GM21423 (cell line): Measurements from ENCODE around the gene EXTL2.
"Not testable (repeated sequence)": the region's sequence is repeated elsewhere in the genome, so short reads cannot be mapped to it uniquely, and the experiment has no call there.

Source experiments
- ATAC-seq: cut with Tn5 transposase; IDR thresholded peaks from one replicate; pipeline ENCODE4 v1.9.1; 2021; ENCODE audit warnings: mild to moderate bottlenecking, moderate library complexity; ENCODE audit not compliant: unreplicated experiment

EXTL2 gene

GRCh38 chr1:100894603-100895539 lies at the start of gene EXTL2:
EXTL2 (minus strand) TSS chr1:100894842; CDS start chr1:100888757, 6,085 bp downstream.
- ATAC-seq: peak; percentile 40

DNA sequence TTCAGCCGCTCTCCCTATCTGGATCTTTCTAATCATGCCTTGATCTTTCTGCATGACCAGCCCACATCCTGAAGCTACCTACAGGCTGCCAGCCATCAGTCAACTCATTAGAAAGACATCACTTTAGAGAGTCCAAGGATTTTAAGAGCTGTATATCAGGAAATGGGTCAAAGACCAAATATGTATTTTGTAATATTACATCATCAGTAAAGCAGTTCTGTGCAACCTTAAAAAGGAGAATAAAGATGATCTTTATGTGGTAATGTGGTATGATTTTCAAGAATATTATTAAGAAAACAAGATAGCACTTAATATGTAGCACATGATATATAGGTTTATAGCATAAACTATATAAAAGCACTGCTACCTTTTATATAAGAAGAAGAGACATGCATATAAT lies 48.9 kb upstream of the EXTL2 start:
- no peak for ATAC-seq

DNA sequence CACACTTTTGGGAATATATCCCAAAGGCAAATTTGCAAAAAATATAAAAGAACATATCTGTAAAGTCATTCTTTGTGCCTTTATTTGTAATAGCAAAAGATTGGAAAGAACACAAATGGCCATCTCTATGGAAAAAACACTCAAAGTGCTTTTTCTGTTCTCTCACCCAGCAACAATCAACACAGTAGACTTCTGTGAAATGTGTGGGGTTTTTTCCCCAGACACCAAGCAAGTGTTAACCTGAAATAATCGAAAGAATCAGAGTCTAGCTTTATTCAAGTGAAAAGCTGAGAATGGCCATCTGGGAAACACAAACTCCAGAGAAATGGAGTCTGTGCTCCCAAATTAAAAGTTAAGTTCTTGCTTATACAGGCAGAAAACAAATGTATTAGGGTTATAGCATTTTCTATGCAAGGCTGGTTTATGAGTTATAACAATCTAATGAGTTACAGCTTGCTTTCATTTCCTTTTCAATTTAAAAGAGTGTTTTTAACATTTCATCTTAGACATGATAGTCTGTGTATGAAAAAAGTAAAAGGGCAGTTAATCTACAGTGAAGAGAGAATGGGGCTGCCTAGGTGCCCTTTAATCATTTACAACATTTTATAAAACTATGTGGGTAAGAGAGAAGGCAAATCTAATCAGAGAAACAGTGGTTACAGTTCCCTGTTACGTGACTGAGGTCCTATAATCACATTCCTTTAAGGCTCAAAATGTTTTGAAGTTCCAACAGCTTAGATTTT lies 47.8 kb upstream of the EXTL2 start:
- ATAC-seq: no peak

DNA sequence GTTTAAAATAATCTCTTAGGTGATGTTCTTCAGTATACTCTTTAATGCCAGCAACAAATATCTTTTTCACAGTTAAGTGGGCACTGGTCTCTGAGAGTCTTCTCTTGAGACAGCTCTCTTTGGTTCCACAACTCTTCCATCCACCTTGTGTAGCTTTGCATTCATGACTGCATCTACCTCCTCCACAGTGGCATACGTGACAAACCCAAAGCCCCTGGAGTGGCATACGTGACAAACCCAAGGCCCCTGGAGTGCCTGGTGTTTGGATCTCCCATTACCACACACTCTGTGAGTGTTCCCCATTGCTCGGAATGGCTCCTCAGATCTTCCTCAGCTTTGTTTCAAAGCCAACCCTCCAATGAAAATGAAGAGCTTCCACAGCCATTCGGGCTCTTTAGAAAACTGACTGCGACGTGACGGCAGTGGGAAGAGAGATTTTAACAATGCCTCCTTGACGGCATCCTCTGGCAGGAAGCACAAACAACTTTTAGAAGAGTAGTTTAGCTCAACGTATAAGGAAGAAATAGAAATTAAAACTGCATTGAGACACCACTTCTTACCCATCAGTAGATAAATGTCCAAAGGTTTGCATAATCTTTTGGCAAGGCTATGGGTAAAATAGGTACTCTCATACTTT lies 47.1 kb upstream of the EXTL2 start:
- peak; percentile 18 for ATAC-seq

DNA sequence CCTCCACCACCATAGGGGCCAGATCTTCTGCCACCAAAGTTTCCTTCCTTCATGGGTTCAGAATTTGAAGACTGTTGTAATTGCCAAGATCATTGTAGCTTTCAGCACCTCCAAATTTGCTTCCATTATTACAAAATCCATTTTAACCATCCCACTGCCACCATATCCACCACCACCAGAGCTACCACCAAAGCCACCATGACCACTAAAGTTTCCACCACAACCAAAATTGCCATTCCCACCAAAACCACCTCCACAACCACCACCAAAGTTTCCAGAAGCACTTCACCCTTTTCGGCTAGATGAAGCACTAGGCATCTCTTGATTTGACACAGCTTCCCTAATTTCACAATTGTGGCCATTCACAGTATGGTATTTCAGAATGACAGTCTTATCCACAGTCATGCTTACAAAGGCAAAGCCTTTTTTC lies 46.5 kb upstream of the EXTL2 start:
- ATAC-seq: peak; percentile 57

GRCh38 chr1:100936194-100936967 lies 41.7 kb upstream of the EXTL2 start:
- ATAC-seq: no peak

DNA sequence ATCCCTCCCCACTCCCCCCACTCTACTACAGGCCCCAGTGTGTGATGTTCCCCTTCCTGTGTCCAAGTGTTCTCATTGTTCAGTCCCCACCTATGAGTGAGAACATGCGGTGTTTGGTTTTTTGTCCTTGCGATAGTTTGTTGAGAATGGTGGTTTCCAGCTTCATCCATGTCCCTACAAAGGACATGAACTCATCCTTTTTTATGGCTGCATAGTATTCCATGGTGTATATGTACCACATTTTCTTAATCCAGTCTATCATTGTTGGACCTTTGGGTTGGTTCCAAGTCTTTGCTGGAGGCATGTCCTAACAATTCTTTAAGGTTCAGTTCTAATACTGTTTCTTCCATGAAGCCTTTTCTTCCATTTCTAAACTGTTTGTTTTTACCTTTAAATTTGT lies 38.9 kb upstream of the EXTL2 start:
- ATAC-seq: not testable (repeated sequence)

GRCh38 chr1:100931716-100932115 lies 37.1 kb upstream of the EXTL2 start:
- no peak for ATAC-seq

DNA sequence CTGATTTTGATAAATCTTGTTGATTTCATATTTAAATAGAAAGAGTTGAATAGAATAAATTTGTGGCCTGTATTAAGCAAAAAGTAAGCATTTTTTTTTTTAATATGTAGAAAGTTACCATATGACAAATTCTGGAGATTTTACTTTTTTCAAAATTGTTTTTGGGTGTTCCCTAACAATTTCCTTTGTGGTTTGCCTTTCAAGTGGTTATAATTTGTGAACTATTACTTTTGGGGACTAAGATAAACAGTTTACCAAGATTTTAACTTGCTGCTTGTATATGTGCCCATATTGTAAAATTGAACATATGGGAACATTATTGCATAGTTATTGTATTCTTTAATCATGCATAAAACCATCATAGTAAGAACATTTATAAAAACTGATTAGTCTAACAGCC lies 35.9 kb upstream of the EXTL2 start:
- ATAC-seq: no peak

- ATAC-seq: no peak
These were observed 33.5 kb upstream of the EXTL2 start for GRCh38 chr1:100928128-100928527.

- ATAC-seq: peak; percentile 52
These were observed 32.6 kb upstream of the EXTL2 start for GRCh38 chr1:100927276-100927675.

DNA sequence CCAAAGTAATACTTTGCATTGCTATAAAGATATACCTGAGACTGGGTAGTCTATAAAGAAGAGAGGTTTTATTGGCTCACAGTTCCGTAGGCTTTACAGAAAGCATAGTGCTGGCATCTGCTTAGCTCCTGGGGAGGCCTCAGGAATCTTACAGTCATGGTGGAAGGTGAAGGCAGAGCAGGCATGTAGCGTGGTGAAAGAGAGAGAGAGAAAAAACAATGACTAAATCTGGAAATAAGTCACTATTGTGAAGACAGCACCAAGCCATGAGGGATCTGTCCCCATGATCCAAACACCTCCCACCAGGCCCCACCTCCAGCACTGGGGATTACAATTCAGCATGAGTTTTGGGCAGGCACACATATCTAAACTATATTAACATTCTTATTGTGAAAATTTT lies 31.6 kb upstream of the EXTL2 start:
- ATAC-seq: no peak

GRCh38 chr1:100924991-100925390 lies 30.3 kb upstream of the EXTL2 start:
- no peak for ATAC-seq

DNA sequence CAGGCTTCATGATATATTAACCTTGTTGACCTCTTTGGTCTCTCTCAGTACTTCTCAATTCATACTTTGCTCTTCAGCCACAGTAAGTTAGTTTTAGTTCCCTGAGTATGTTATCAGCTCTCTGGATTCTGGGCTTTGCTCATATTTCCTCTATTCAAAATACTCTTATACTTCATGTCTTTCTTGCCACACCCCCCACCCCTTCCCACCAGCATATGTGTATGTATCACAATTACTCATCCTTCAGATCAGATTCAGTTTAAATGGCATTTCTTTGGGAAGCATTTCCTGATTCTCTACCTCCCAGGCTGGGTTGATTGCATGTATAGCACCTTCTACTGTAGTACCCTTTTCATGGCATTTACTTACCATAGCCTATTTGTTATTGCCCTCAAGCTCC lies 29.6 kb upstream of the EXTL2 start:
- no peak for ATAC-seq

- ATAC-seq: no peak
These were observed 26.6 kb upstream of the EXTL2 start for GRCh38 chr1:100921110-100921706.

GRCh38 chr1:100912019-100912418 lies 17.4 kb upstream of the EXTL2 start:
- ATAC-seq: no peak

DNA sequence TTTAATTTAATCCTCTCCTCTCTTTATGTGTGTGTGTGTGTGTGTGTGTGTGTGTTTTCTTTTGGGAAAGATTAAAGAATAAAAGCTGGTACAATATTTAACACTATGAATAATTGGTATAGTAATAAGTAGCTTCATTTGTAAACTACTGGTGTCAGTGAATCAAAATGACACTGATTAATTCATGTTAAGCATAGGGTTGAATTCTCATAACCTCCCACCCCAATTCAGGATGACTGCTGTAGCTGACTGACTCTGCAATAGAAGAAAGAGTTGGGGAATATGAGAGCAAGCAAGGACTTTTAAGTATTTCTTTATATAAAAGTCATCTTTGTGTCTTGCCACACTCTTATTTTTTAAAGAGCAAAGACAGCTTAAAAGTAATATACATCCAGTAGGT lies 14.4 kb upstream of the EXTL2 start:
- ATAC-seq: no peak

GRCh38 chr1:100907887-100908286 lies 13.2 kb upstream of the EXTL2 start:
- ATAC-seq: no peak

- no peak for ATAC-seq
These were observed 10.5 kb upstream of the EXTL2 start for GRCh38 chr1:100905181-100905580.

DNA sequence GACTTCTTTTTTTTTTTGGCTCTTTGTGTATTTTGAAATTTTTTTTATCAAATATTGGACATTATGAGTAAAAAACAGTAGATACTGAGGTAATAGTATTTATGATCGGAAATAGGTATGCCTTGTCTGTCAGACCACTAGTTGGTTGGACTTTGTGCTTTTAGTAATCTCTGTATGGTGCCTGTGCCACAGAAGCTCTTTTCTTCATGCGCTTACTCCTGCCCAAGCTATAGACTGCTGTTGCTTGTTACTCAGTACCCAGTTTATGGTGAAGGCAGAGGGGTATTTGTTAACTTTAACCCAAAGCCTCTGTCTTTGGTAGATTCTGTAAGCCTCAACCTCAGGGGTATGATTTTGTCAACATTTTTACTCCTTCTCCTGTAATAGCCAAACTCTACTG lies 9.9 kb upstream of the EXTL2 start:
- no peak for ATAC-seq
